ENCODE results near the gene TRRAP.

TRRAP gene

GRCh38 chr7:98855610-98856422 is 22.5 kb upstream of the TRRAP start:
- no peak for TF ChIP-seq CTCF (conservative IDR thresholded peaks at IDR 0.05; ENCODE audit: control insufficient read depth, insufficient read depth, low read depth, low read length)
- H3K4me3 ChIP-seq (ENCODE audit: control insufficient read depth, low read depth, low read length): no peak overlapping the region
- peak; percentile 45 for DNase-seq (ENCODE audit: low read depth)

GRCh38 chr7:98860071-98860470 is 18.3 kb upstream of the TRRAP start:
- DNase-seq (ENCODE audit: low read depth): no peak
- no peak overlapping the region for H3K4me3 ChIP-seq (ENCODE audit: control insufficient read depth, low read depth, low read length)
- no peak for TF ChIP-seq CTCF (conservative IDR thresholded peaks at IDR 0.05; ENCODE audit: control insufficient read depth, insufficient read depth, low read depth, low read length)

GRCh38 chr7:98862203-98862602 is 16.1 kb upstream of the TRRAP start:
- no peak for DNase-seq (ENCODE audit: low read depth)
- TF ChIP-seq CTCF (conservative IDR thresholded peaks at IDR 0.05; ENCODE audit: control insufficient read depth, insufficient read depth, low read depth, low read length): no peak

GRCh38 chr7:98862716-98863420 is 15.5 kb upstream of the TRRAP start:
- no peak for TF ChIP-seq CTCF (conservative IDR thresholded peaks at IDR 0.05; ENCODE audit: control insufficient read depth, insufficient read depth, low read depth, low read length)
- H3K4me3 ChIP-seq (ENCODE audit: control insufficient read depth, low read depth, low read length): no peak overlapping the region
- no peak for DNase-seq (ENCODE audit: low read depth)

More at GRCh38 chr7:98862203-98862602, 16.1 kb upstream of the TRRAP start:
- no peak overlapping the region for H3K4me3 ChIP-seq (ENCODE audit: control insufficient read depth, low read depth, low read length)

GRCh38 chr7:98863601-98864000 is 14.7 kb upstream of the TRRAP start:
- DNase-seq (ENCODE audit: low read depth): no peak
- H3K4me3 ChIP-seq (ENCODE audit: control insufficient read depth, low read depth, low read length): no peak overlapping the region
- no peak for TF ChIP-seq CTCF (conservative IDR thresholded peaks at IDR 0.05; ENCODE audit: control insufficient read depth, insufficient read depth, low read depth, low read length)

- no peak for TF ChIP-seq CTCF (conservative IDR thresholded peaks at IDR 0.05; ENCODE audit: control insufficient read depth, insufficient read depth, low read depth, low read length)
- no peak for DNase-seq (ENCODE audit: low read depth)
- no peak overlapping the region for H3K4me3 ChIP-seq (ENCODE audit: control insufficient read depth, low read depth, low read length)
Measured at GRCh38 chr7:98864731-98865453, 13.4 kb upstream of the TRRAP start.

Data from fibroblast of mammary gland (primary cell).